Keratinocyte (primary cell): ENCODE data around the gene LGALS7.
"Not testable (repeated sequence)": the region's sequence is repeated elsewhere in the genome, so short reads cannot be mapped to it uniquely, and the experiment has no call there.

Experiments used
- EZH2 ChIP-seq: IDR thresholded peaks from one replicate; pipeline ENCODE4 v1.6.1; 2012; ENCODE audit warnings: inconsistent platforms, mild to moderate bottlenecking, low read length, moderate library complexity
- TF ChIP-seq, protein P1 (sequence below), 3 experiments: IDR thresholded peaks in 1 of 3; conservative IDR thresholded peaks in 1 of 3; optimal IDR thresholded peaks in 1 of 3; 2 replicates in 2 of 3; 3 replicates in 1 of 3; pipeline versions ENCODE3 to v1.5.1; 2011; ENCODE audit warnings: low read length in 3 of 3, mild to moderate bottlenecking in 3 of 3, moderate library complexity in 2 of 3, control low read depth in 1 of 3, inconsistent platforms in 1 of 3; ENCODE audit not compliant: insufficient read depth in 2 of 3; ENCODE audit errors: extremely low read depth in 1 of 3

GRCh38 chr19:38761884-38762389, 11.4 kb downstream of the LGALS7 start:
- TF ChIP-seq, protein P1, sequence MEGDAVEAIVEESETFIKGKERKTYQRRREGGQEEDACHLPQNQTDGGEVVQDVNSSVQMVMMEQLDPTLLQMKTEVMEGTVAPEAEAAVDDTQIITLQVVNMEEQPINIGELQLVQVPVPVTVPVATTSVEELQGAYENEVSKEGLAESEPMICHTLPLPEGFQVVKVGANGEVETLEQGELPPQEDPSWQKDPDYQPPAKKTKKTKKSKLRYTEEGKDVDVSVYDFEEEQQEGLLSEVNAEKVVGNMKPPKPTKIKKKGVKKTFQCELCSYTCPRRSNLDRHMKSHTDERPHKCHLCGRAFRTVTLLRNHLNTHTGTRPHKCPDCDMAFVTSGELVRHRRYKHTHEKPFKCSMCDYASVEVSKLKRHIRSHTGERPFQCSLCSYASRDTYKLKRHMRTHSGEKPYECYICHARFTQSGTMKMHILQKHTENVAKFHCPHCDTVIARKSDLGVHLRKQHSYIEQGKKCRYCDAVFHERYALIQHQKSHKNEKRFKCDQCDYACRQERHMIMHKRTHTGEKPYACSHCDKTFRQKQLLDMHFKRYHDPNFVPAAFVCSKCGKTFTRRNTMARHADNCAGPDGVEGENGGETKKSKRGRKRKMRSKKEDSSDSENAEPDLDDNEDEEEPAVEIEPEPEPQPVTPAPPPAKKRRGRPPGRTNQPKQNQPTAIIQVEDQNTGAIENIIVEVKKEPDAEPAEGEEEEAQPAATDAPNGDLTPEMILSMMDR (optimal IDR thresholded peaks at IDR 0.05 in 1 of 3, IDR thresholded peaks at IDR 0.05 in 1 of 3, conservative IDR thresholded peaks at IDR 0.05 in 1 of 3; ENCODE audit: extremely low read depth in 1 of 3, insufficient read depth in 2 of 3, low read length in 3 of 3), result not testable (repeated sequence)
- TF ChIP-seq EZH2, result not testable (repeated sequence)
